Activated T-cell treated with anti-CD3 and anti-CD28 coated beads for 4 hours (primary cell): ENCODE measurements around the gene KLHDC3.

Experiments used
- DNase-seq: peaks from one replicate; pipeline ENCODE4 v3.0.0-alpha.2; 2020

KLHDC3 gene

DNA sequence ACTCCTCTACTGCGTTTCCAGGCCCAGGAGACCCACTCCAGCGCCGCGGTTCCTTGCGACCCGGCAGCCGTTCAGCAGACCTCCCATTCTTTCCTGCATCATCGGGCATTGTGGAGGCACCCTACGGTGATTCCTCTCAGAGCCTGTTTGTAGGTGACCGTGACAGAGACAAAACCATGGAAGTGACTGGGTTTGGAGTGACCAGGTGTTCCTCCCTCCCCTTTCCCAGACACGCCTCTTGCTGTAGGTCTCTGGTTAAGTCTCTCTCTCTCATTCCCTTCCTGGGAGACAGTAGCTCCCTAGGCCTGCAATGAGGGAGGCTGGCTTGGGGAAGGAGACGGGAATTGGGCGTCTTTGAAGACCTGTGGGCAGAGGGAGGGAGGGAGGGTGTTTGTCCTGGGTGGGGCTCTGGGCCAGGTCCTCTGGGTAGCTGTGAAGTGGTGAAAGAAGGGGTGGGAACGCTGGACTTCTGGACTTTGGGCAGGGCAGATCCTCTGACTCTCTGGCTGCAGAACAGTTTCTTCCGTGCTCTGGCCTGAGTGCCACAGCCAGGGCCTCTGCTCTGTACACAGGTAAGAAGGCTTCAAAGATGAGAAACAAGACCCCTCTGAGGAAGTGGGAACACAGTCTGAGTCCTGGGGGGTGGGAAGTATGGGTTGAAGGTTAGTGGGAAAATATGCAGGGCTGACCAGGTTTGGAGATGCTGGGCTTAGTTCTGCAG, 46.1 kb downstream of the KLHDC3 start:
- DNase-seq: no peak

DNA sequence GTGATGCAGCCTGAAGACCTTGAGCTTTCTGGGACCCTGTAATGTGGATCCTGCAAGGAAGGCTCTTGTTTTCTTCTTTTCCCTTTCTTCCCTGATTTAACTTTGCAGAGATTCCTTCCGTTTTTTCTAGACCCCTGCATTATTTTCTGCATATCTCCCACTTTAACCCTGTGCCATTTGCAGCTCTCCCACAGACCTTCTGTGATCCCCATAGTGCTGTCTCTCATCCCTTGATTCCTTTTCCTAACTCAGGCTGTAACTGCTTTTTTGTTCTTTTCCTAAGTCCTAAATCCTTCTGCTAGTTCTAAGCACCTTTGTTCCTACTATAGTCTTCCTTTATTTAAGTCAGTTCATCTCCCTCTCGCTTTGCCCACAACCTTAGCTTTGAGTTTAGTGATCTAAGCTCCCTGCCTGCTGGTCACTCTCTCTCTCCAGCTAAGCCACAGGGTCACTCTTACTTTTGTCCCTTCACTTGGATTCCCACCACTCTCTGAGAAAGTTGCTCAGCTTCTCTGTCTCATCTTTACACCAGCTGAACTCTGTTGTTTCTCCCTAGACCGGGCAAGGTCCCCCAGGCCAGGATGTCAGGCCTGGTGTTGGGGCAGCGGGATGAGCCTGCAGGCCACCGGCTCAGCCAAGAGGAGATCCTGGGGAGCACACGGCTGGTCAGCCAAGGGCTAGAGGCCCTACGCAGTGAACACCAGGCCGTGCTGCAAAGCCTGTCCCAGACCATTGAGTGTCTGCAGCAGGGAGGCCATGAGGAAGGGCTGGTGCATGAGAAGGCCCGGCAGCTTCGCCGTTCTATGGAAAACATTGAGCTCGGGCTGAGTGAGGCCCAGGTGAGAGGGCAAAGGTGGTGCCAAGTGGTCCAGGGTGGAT, 46.9 kb downstream of the KLHDC3 start:
- no peak for DNase-seq

DNA sequence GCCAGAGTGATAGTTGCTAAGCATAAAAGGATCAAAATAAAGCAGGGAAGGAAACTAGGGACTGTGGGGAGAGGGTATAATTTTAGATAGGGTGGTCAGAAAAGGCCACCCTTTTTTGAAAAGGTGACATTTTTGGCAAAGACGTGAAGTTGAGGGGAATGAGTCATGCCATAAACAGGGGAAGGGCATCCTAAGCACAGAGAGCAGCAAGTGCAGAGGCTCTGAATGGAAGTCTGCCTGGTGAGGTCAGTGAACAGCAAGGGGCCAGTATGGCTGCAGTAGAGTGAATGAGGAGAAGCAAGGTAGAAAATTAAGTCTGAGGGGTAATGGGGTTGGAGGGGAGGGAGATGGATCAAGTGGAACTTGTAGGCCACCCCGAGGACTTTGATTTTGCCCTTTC, 47.8 kb downstream of the KLHDC3 start:
- DNase-seq: no peak

DNA sequence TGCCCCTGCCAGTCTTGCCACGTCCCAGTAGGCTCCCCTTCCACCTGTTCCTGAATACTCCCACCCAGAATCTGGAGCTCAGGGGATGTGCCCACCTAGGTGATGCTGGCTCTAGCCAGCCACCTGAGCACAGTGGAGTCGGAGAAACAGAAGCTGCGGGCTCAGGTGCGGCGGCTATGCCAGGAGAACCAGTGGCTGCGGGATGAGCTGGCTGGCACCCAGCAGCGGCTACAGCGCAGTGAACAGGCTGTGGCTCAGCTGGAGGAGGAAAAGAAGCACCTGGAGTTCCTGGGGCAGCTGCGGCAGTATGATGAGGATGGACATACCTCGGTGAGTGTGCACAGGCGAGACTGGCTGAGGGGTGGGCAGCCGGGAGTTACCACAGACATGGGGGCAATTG, 48.8 kb downstream of the KLHDC3 start:
- no peak for DNase-seq

DNA sequence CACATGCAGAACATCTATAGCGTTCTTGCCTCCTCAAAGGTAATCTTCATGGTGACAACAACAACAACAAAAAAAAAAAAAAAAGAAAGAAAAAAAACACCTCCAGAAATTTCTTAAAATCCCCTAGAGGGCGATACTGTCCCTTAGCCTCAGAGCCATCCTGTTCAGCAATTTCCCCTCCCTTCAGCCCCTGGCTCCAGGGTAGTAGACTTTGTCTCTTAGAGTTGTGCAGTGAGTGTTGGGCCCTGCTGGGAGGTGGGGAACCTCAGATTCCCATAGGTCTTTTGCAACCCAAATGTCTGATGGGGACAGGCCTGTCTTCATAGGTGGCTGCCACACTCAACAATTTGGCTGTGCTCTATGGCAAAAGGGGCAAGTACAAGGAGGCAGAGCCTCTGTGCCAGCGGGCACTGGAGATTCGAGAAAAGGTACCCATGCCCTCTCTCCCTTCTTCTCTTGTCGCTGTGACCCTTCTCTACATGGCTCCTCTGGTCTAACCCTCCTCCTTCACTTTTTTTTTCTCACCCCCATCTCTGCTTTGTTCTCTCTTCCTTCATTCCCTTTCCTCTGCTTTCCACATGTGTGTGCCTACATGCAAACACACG, 56.1 kb downstream of the KLHDC3 start:
- no peak for DNase-seq
